GM18508 (cell line): ENCODE measurements around the gene MBP.

ENCODE experiments used
- ATAC-seq: cut with Tn5 transposase; IDR thresholded peaks from one replicate; pipeline ENCODE4 v1.9.1; 2021; ENCODE audit warnings: moderate number of reproducible peaks; ENCODE audit not compliant: insufficient read depth, unreplicated experiment

The MBP gene

DNA sequence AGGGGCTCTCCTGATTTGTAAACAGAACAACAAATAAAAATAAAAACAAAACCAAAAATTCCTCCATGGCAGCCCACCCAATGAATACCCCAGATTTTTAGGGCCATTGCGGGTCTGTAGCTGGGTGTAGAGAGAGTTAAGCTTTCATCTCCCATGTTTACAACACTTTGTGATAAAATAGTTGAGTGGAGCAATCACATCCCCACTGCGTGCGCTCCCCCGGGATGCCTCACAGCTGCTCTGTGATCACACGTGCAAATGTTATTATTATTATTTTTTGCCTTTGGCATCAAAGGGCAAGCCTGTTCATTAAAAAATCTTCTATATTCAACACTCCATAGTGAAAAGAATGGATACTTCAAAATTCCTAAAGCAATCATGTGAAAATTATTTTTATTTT is 118.0 kb downstream of the MBP start:
- ATAC-seq: no peak

DNA sequence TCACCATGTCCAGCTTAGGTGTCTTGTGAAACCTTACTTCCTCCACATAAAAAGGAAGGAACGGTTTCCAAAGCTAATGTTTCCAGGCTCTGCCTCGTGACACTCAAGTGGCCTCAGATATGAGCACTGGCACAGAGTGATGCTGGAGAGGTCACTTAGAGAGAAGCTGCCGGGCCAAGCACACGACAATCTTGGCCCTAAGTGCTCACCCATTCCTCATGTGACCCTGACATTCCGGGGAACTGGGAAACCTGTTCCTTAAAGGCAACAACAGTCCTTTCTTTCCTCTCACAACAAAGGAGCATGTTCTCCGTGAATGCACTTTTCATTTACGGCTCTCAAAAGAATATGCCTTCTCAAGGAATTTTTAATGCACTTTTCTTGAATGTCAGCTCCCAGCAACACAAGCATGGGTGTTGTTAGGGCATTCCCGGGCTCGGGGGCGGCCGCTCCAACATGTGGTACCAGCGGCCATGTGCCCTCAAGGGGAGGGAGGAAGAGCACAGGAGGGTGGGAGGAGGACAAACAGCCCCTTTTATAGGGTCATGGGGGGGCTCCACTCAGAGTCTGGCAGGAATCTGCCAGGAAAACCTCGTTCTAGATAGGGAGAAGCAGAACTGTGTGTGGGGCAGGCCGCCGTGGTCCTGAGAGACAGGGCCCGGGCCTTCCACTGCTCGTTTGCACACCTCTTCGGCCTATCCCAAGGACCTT is 118.6 kb downstream of the MBP start:
- no peak for ATAC-seq

DNA sequence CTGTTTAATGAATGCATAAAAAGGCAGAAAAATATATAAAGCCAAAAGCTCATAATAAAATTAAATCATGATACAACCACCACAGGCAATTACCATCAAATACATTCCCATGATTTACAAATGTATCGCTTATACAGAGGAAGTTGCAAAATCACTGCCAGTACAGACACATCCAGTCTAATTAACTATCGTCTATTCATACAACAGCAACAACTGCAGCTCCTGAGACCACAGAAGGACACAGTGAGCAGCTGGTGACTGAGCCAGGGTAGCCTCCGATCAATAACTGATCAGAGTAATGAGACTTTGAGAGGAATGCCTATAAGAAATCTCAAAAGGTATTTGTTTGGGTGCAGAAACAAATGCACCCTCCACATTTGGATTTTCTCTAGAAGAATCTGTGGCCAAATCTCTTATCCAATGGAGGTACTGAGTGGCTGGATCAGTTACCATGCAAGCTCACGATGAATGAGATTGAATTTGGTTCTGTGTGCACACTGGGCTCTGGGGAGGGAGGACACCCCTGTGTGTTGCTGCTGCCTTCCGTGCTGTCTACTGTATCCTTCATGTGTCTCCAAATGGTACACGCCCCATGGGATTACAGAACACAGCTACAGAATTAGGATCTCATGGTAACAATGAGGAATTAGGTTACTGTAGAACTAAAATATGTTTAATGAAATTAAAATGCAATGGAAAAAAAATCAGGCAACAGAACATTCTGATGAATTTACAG is 119.6 kb downstream of the MBP start:
- no peak for ATAC-seq

DNA sequence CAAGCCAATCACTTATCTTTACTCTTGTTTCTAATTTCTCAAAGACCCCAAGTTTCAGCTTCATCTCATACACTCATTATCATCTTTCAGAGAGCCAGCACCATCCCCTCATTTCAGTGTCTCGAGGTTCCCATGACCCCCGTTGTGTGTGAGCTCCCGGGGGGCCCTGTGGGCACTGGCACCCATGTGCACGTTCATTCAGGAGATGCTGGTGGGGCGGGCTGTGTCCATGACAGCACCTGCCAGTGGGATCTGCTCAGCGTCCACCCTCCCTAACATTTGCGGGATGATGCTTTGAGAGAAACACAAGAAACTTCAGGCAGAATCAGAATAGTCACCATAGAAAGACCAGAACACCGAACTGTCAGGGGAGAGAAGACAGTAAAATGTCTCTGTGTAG is 120.5 kb downstream of the MBP start:
- no peak for ATAC-seq

DNA sequence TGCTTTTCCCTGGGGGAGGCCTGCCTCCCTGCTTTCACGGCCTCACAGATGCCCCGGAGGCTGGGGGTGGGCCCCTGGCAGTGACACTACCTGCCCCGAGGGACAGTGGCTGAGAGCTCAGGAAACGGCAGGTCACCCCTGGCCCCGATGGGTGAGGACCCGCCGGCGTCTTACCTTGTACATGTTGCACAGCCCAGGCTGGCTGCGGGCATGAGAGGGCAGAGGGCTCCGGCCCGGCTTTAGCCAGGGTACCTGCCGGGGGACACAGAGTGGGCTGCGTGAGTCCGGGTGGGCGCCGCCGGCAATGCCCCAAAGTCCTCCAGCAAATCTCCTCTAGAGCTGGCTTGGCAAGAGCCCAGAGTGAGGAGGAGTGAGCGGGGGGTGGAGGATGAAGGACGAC is 122.9 kb downstream of the MBP start:
- no peak for ATAC-seq

GRCh38 chr18:77008576-77009315 is 123.8 kb downstream of the MBP start:
- ATAC-seq: no peak

GRCh38 chr18:77008006-77008405 is 124.6 kb downstream of the MBP start:
- no peak for ATAC-seq

DNA sequence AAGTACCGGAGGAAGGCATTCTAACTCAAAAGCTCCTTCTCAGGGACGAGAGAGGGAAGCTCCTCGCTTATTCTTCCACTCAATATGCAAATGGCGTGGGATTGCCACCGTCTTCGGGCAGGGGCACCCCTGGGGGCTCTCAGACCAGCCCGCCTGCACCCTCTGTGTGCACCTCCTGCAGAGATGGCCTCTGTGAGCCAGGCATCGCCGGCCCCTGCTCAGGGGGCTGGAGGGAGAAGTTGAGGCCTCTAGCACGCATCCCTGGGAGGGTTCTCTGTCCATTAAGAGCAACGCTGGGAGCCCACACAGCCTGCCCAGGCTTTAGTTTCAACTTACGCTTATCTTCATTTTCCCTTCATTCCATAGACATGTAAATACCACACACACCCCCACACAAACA is 125.3 kb downstream of the MBP start:
- no peak for ATAC-seq

DNA sequence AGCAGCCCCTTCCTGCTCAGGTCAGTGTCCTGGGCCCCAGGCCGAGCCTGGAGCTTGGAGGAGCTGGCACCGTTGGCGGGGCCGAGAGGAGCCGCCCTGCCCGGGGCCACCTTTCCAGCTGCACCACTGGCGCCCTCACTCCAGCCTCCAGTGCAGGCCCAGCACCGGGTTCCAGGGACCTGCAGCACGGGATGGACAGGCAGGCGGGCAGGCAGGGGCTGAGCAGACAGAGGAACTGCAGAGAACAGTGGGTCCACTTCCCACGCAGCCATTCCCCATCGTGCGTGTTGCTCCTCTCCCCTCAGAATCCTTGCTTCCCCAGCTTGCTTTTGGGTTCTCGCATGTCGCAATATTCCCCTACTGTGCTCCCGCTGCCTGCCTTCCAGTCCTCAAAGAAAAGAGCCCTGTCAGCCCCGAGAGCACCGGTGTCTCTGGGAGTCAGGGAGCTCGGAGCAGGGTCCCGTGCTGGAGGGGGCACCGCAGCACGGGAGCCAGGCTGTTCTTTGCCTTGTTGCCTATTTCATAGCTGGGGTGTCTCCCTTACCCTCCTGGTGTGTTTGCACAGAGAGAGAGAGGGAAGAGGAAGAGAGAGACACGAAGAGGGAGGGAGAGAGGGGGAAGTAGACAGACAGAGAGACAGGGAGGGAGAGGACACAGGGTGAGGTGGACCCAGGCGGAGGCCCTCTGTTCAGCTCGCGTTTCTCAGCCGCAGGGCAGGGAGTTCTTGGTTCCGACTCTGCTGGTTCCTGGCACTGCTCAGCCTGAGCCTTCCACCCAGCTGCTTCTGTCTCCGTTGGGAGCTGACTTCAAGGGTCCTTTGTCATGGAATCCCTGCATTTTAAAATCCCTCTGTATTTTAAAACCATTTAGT is 126.0 kb downstream of the MBP start:
- ATAC-seq: no peak

GRCh38 chr18:77005651-77006195 is 126.9 kb downstream of the MBP start:
- no peak for ATAC-seq

- ATAC-seq: no peak
Observed at GRCh38 chr18:77004555-77005380, 127.8 kb downstream of the MBP start.

DNA sequence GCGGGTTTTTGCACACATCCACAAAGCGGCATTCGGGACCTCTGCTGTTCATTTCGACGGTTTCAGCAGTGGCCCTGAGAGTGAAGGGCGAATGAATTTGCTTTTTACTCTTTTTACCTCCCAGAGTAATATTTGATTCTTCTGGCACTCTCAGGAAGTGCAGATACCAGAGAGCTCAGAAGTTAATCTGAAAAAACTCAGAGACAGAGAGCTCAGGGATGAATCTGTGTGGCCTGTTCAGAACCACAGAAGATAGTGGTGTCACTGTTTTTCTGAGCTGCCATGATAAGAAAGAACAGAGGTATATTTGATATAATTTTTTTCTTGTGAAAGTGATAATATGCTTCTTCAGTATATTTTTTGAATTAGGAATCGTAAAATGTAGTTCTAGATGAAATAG is 129.3 kb downstream of the MBP start:
- no peak for ATAC-seq

DNA sequence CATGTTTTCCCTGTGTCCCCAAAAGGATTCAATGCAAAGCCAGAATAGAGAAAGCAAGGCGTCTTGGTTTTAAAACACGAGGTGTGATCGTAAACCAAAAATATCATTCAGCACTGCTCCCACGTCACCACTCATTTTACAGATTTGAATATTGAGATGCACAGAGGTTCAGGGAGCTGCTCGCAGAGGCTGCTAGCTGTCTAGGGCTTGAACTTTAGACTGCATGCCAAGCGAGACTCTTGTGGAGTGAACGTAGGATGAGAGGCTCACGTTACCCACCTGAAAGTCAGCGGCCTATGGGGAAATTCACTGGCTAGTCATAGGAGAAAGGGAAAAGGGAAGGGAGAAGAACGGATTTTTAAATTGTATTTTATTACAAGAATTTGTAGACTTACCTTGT is 130.1 kb downstream of the MBP start:
- no peak for ATAC-seq

GRCh38 chr18:77001979-77002378 is 130.6 kb downstream of the MBP start:
- ATAC-seq: no peak

DNA sequence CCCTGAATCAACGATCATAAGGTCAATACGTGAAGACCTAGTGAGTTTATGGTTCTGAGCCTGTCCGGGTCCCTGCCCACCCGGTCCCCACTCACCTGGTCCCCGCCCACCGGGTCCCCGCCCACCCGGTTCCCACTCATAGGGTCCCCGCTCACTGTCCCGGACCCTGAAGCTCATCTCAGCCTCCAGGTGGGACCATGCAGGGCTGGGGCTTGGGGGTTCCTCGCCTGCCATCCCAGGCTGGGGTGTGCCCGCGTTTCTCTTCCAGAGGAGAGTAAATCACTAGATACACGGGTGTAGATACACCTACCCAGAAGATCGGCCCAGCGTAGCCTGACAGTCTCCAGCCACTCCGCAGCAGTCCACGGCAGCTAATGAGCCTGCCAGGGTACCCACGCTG is 131.5 kb downstream of the MBP start:
- ATAC-seq: no peak

GRCh38 chr18:77000527-77000926 is 132.1 kb downstream of the MBP start:
- ATAC-seq: no peak

- ATAC-seq: no peak
Observed at GRCh38 chr18:76999077-76999476, 133.5 kb downstream of the MBP start.

- ATAC-seq: no peak
Observed at GRCh38 chr18:76997951-76998808, 134.4 kb downstream of the MBP start.
